NCI-H2107 treated with DMSO at 0.1 percent for 48 hours (cell line): Measurements from ENCODE around the gene R3HDM1.
"Not testable (repeated sequence)": the region's sequence is repeated elsewhere in the genome, so short reads cannot be mapped to it uniquely, and the experiment has no call there.

Experiments used
- DNase-seq: peaks from one replicate; lab custom pipeline; 2025; ENCODE audit not compliant: unreplicated experiment; lab: John Stamatoyannopoulos, UW

The R3HDM1 gene

GRCh38 chr2:135638825-135639224, 107.5 kb downstream of the R3HDM1 start:
- peak; percentile 26 for DNase-seq

- DNase-seq, result no peak
Observed at GRCh38 chr2:135641156-135642068, 110.1 kb downstream of the R3HDM1 start.

GRCh38 chr2:135647836-135648579, 116.7 kb downstream of the R3HDM1 start:
- no peak for DNase-seq

GRCh38 chr2:135650721-135651120, 119.4 kb downstream of the R3HDM1 start:
- DNase-seq, result no peak

- DNase-seq, result no peak
Observed at GRCh38 chr2:135651717-135652116, 120.4 kb downstream of the R3HDM1 start.

GRCh38 chr2:135654239-135654638, 123.0 kb downstream of the R3HDM1 start:
- DNase-seq, result not testable (repeated sequence)

GRCh38 chr2:135657806-135658582, 126.7 kb downstream of the R3HDM1 start:
- DNase-seq, result no peak

GRCh38 chr2:135662088-135662487, 130.8 kb downstream of the R3HDM1 start:
- DNase-seq, result no peak

GRCh38 chr2:135663148-135663700, 131.9 kb downstream of the R3HDM1 start:
- no peak for DNase-seq

- DNase-seq, result peak; percentile 52
Observed at GRCh38 chr2:135664623-135665068, 133.4 kb downstream of the R3HDM1 start.

- no peak for DNase-seq
Observed at GRCh38 chr2:135667045-135667444, 135.8 kb downstream of the R3HDM1 start.

GRCh38 chr2:135674453-135674852, 143.2 kb downstream of the R3HDM1 start:
- no peak for DNase-seq

- no peak for DNase-seq
Observed at GRCh38 chr2:135676031-135676430, 144.7 kb downstream of the R3HDM1 start.

- no peak for DNase-seq
Observed at GRCh38 chr2:135679125-135679524, 147.8 kb downstream of the R3HDM1 start.

- DNase-seq, result no peak
Observed at GRCh38 chr2:135685361-135685760, 154.1 kb downstream of the R3HDM1 start.

GRCh38 chr2:135688978-135689377, 157.7 kb downstream of the R3HDM1 start:
- DNase-seq, result no peak

- no peak for DNase-seq
Observed at GRCh38 chr2:135689679-135690078, 158.4 kb downstream of the R3HDM1 start.

GRCh38 chr2:135694711-135695110, 163.4 kb downstream of the R3HDM1 start:
- DNase-seq, result no peak

GRCh38 chr2:135698838-135699237, 167.6 kb downstream of the R3HDM1 start:
- DNase-seq, result no peak

- DNase-seq, result no peak
Observed at GRCh38 chr2:135701442-135701841, 170.2 kb downstream of the R3HDM1 start.

- DNase-seq, result no peak
Observed at GRCh38 chr2:135703300-135703699, 172.0 kb downstream of the R3HDM1 start.
